Superior temporal gyrus (tissue), 1 donor: ENCODE results near the gene HMG20A.
"Not testable (repeated sequence)": the region's sequence is repeated elsewhere in the genome, so short reads cannot be mapped to it uniquely, and the experiment has no call there.

Source experiments
- DNase-seq: peaks from one replicate; pipeline ENCODE4 v3.0.0-alpha.2; 2016; ENCODE audit errors: extremely low spot score

The HMG20A gene

GRCh38 chr15:77406846-77407245 is 13.8 kb upstream of the HMG20A start:
- no peak for DNase-seq

GRCh38 chr15:77409259-77410156 is 11.2 kb upstream of the HMG20A start:
- DNase-seq = no peak

GRCh38 chr15:77410157-77410500 is 10.6 kb upstream of the HMG20A start:
- not testable (repeated sequence) for DNase-seq

- no peak for DNase-seq
Measured at GRCh38 chr15:77410701-77411618, 9.7 kb upstream of the HMG20A start.

DNA sequence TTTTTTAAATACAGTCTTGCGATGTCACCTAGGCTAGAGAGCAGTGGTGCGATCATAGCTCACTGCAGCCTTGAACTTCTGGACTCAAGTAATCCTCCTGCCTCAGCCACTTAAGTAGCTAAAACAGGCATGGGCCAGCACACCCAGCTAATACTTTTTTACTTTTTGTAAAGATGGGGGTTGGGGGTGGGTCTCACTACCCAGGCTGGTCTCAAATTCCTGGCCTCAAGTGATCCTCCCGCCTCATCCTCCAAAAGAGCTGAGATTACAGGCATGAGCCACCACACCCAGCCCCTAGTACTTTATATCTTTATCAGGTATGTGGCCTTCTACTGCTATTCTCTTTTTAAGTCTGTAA is 9.1 kb upstream of the HMG20A start:
- DNase-seq = no peak

DNA sequence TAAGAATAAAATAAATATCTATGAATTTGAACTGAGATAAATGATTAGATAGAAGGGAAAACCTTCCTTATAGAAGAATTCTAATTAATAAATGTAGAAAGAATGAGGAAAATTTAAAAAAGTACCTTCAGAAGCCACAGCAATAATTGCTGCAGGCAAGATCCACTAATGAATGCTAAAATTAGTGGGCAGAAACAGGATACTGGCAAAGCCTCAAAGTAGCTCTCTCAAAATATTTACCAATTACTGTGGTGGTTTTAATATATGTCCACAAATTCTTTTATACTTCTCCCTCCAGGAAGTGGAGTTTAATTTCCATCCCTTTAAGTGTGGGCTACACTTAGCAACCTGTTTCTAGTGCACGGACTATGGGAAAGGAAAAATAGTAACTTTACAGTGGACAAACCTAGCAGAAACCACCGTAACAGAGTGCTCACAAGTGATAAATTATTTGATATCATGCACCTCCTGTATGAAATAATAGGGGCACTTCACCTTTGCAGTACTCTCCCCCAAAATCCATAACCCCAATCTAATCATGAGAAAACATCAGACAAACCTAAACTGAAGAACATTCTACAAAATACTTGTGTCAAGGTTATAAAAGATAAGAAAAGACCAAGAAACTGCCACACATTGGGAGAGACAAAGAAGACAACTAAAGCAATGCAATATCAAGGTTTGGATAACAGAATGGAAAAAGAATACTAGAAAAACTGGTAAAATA is 7.6 kb upstream of the HMG20A start:
- no peak for DNase-seq

DNA sequence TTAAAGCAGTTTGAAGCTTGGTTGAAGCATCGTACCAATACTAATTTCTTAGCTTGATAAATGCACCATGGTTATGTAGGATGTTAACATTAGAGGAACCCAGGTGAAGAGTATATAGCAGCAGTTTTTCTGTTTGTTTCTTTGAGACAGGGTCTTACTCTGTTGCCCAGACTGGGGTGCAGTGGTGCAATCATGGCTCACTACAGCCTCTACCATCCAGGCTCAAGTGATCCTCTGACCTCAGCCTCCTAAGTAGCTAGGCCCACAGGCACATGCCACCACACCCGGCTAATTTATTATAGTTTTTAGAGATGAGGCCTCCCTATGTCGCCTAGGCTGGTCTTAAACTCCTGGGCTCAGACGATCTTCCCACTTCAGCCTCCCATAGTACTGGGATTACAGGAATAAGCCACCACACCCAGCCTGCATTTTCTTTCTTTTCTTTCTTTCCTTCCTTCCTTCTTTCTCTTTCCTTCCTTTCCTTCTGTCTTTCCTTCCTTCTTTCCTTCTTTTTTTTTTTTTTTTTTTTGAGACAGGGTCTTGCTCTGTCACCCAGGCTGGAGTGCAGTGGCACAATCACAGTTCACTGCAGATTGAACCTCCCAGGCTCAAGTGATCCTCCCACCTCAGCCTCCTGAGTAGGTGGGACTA is 6.9 kb upstream of the HMG20A start:
- no peak for DNase-seq

DNA sequence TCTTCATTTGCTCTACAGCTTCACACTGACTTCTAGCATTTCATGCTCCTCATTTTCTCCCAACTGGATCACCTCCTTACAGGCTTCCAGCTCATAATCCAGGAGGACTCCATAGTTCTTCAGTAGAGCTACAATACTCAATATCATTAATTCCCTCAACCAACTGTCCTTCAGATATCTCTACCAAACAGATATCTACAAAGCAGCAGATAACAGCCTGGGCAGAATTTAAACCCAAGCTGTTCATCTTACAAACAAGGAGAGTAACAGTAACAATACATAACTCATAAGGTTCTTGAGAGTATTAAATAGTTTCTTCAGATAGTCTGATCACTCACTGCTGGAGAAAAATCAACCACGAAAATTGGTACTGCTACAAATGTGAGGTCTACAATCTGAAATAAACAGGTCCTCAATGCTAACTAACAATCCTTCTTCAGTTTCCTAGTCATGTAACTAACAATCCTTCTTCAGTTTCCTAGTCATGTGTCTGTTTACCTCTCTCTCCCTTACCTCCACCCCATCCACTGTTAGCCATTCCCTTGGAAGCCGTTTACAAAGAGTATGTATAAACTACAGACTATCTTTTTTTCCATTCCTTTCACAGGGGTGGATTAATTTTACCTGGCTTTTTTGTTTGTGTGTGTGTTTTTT is 5.8 kb upstream of the HMG20A start:
- no peak for DNase-seq

- no peak for DNase-seq
Measured at GRCh38 chr15:77415450-77416147, 5.1 kb upstream of the HMG20A start.

- DNase-seq = no peak
Measured at GRCh38 chr15:77416148-77416455, 4.6 kb upstream of the HMG20A start.

GRCh38 chr15:77416954-77417353 is 3.7 kb upstream of the HMG20A start:
- DNase-seq = no peak

GRCh38 chr15:77417602-77418001 is 3.1 kb upstream of the HMG20A start:
- DNase-seq = no peak

GRCh38 chr15:77418391-77418965 is 2.2 kb upstream of the HMG20A start:
- DNase-seq = peak; percentile 53

DNA sequence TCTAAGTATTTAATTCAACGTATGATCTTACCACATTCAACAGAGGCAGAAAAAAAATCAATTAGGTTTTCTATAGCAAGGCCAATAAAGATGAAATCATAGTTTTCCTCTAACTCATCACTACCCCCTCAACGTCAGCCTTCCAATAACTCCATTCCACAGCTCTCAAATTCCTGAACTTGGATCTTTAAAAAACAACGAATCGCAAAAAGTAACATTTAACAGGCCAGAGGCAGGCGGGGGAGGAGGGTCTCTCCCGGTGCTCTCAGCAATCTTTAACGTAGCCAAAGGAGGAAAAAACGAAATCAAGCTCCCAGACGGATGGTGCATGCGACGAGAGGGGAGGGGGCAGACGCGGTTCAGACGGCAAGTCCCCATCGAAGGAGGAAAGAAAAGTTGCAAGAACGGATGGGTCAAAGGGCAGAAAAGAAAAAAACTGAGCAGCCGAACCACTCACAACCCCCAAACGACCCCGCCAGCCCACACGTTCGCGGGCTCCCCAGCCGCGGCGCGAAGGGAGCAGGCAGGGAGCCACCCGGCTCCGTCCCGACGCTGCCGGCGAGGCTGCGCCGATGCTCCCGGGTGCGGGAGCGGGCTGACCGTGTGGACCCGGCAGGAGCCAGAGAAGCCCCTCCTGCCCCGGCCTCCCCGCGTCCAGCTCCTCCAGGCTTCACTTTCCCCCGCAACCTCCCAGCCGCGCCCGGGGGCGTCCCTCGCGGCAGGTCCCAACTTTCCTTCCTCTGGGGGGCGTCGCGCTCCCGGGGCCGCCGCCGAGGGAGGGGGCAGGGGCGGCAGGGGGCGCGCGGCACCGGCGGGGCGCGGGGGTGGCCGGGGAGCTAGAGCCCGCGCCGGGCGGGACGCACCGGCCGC is 1.5 kb upstream of the HMG20A start:
- no peak for DNase-seq

DNA sequence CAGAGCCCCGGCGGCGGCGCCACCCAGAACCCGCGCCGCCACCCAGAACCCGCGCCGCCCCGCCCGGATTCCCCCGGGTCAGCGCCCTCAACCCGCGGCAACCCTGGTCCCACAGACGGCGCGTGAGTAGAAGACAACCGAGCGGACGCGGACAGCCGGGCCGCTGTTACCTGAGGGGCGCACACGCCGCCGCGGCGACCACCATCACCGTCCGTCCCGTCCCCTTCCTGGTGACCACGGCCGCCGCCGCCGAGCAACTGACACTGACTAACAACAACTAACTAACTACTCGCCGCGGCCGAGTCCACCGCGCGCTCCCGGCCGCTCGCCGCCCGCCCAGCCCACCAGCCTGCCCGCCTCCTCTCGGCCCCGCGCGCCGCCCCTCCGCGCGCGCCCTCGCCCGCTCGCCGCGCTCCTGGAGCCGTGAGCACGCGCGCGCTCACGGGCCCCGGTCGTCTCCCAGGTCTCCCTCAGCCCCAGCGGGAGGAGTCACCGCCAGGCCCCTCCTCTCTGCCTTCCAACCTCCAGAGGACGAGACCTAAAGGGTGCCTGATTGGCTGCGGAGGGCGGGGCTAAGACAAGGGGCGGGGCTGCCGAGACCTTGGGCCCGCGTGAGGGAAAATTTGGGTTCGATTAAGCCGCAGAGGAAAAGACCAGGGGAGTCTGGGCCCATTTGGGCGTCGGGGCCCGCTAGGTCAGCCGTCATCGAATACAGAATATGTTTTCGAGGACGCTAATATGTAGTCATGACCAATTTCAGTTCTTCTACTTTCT is 665 bp upstream of the HMG20A start, which contains the start of gene PEAK1:
Gene PEAK1 (minus strand): TSS at position 269 of the 774 bp plus-strand sequence. CDS start 238,178 bp downstream, outside the sequence.
- peak; percentile 95 for DNase-seq

DNA sequence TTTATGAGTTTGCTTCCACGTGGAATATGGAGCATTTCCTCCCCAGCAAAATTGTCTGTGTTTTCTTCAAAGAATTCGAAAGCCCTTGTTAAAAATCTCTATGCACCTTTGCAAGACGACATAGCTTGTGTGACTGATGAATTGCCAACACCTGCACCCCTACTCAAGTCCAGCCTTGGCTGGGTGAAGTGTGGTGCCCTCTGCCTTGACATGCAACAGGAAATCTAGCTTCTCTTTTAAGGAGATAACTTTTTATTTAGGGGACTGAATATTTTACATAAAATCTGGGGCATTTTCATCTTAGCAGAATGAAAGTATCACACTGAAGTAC is 647 bp downstream of the HMG20A start:
- DNase-seq = no peak

GRCh38 chr15:77425104-77425503 is 4.4 kb downstream of the HMG20A start:
- no peak for DNase-seq

- DNase-seq = no peak
Measured at GRCh38 chr15:77426377-77426776, 5.7 kb downstream of the HMG20A start.

- no peak for DNase-seq
Measured at GRCh38 chr15:77426871-77427270, 6.2 kb downstream of the HMG20A start.
